Right lobe of liver (tissue), 4 donors: ENCODE results near the gene IL23A.

ENCODE experiments used
- POLR2A ChIP-seq: fragments of 450-650 bp; IDR thresholded peaks from one replicate; pipeline ENCODE4 v1.6.1; 2017; ENCODE audit warnings: antibody characterized with exemption, mild to moderate bottlenecking
- TF ChIP-seq, protein P1 (sequence below), 4 donors: fragments of 200-600 bp in 3 of 4; fragments of 450-650 bp in 1 of 4; IDR thresholded peaks; one replicate each; pipeline versions ENCODE4 v1.5.1 to v1.8.0; 2016 to 2022; ENCODE audit warnings: antibody characterized with exemption in 4 of 4, mild to moderate bottlenecking in 2 of 4
- donor health status: DM: no; HTN: no; CAD: no.
- donor health status: DM: no; HTN: no; CAD: no.
- donor health status: DM: no; HTN: yes; CAD: no.

DNA sequence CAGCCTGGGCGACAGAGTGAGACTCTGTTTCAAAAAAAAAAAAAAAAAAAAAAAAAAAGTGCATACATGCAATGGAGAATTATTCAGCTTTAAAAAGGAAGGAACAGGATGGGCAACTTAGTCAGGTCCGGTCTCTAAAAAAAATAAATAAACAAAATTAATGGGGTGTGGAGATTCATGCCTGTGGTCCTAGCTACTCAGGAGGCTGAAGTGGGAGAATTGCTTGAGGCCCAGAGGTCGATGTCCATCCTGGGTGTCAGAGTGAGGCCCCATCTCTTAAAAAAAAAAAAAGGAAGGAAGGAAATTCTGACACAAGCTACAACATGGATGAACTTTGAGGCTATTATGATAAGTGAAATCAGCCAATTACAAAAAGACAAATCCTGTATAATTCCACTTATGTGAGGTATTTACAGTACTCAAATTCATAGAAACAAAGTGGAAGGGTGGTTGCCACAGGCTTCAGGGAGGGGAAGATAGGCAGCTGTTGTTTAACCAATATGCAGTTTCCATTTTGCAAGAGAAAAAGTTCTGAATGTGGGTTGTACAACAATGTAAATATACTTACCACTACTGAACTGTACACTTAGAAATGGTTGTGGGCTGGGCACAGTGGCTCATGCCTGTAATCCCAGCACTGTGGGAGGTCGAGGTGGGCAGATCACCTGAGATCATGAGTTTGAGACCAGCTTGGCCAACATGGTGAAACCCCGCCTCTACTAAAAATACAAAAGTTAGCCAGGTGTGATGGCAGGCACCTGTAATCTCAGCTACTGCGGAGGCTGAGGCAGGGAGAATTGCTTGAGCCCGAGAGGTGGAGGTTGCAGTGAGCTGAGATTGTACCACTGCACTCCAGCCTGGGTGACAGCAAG, 36.3 kb downstream of the IL23A start:
- no peak for TF ChIP-seq POLR2A
- TF ChIP-seq, protein P1, sequence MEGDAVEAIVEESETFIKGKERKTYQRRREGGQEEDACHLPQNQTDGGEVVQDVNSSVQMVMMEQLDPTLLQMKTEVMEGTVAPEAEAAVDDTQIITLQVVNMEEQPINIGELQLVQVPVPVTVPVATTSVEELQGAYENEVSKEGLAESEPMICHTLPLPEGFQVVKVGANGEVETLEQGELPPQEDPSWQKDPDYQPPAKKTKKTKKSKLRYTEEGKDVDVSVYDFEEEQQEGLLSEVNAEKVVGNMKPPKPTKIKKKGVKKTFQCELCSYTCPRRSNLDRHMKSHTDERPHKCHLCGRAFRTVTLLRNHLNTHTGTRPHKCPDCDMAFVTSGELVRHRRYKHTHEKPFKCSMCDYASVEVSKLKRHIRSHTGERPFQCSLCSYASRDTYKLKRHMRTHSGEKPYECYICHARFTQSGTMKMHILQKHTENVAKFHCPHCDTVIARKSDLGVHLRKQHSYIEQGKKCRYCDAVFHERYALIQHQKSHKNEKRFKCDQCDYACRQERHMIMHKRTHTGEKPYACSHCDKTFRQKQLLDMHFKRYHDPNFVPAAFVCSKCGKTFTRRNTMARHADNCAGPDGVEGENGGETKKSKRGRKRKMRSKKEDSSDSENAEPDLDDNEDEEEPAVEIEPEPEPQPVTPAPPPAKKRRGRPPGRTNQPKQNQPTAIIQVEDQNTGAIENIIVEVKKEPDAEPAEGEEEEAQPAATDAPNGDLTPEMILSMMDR (IDR thresholded peaks at IDR 0.05), result no peak
